ENCODE measurements around the gene SMARCAD1. TPM values are rescaled to one million over a fixed set of nuclear protein-coding genes. Genes with fewer than 3 reads are reported as not detected.

The SMARCAD1 gene
- total RNA-seq, 1 donor from 2014 or later, result 38.0 TPM

DNA sequence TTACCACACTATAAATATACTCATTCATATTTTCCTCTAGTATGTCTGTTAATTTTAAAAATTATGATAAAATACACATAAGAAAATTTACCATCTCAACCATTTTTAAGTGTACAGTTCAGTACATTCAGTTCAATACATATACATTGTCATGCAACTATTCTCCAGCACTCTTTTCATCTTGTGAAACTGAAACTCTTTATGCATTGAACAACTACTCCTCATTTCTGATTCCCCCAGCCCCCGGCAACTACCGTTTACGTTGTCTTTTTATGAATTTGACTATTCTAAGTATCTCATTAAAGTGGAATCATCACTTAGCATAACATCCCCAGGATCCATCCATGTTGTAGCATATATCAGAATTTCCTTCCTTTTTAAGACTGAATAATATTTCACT is 8.7 kb downstream of the SMARCAD1 start:
- no peaks in the 10 kb centered on the region for H3K36me3 ChIP-seq (ENCODE audit: control insufficient read depth, insufficient read depth, low read length)
- no peaks in the 10 kb centered on the region for H3K27me3 ChIP-seq (ENCODE audit: control insufficient read depth, insufficient read depth, low read length)
- TF ChIP-seq, protein P1, sequence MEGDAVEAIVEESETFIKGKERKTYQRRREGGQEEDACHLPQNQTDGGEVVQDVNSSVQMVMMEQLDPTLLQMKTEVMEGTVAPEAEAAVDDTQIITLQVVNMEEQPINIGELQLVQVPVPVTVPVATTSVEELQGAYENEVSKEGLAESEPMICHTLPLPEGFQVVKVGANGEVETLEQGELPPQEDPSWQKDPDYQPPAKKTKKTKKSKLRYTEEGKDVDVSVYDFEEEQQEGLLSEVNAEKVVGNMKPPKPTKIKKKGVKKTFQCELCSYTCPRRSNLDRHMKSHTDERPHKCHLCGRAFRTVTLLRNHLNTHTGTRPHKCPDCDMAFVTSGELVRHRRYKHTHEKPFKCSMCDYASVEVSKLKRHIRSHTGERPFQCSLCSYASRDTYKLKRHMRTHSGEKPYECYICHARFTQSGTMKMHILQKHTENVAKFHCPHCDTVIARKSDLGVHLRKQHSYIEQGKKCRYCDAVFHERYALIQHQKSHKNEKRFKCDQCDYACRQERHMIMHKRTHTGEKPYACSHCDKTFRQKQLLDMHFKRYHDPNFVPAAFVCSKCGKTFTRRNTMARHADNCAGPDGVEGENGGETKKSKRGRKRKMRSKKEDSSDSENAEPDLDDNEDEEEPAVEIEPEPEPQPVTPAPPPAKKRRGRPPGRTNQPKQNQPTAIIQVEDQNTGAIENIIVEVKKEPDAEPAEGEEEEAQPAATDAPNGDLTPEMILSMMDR (IDR thresholded peaks at IDR 0.05; ENCODE audit: insufficient read depth, low read length, poor library complexity, severe bottlenecking), result no peak
- DNase-seq (ENCODE audit: low read depth), result no peak
- no peak overlapping the region for H3K4me3 ChIP-seq (ENCODE audit: low read depth, low read length)

DNA sequence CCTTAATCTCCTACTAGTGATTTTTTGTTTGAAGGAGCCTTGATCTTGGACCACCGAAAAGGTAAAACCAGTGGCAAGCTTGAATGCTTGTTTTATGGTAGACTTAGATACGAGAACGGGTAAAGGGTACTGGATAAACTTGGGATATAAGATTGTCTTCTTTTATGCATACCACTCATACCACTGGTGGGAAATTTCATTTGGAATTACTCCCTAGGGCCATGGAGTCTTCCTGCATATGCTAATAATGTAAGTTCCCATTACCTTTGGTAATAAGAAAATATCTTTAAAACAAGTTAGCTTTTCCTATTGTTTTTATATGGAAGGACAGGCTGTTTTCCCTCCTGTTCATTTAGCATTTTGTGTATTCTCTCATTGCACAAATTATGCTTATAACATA is 11.7 kb downstream of the SMARCAD1 start:
- DNase-seq (ENCODE audit: low read depth), result no peak
- no peak overlapping the region for H3K4me3 ChIP-seq (ENCODE audit: low read depth, low read length)
- no peaks in the 10 kb centered on the region for H3K27me3 ChIP-seq (ENCODE audit: control insufficient read depth, insufficient read depth, low read length)
- TF ChIP-seq, protein P1 (IDR thresholded peaks at IDR 0.05; ENCODE audit: insufficient read depth, low read length, poor library complexity, severe bottlenecking), result no peak
- H3K36me3 ChIP-seq (ENCODE audit: control insufficient read depth, insufficient read depth, low read length), result no peaks in the 10 kb centered on the region

DNA sequence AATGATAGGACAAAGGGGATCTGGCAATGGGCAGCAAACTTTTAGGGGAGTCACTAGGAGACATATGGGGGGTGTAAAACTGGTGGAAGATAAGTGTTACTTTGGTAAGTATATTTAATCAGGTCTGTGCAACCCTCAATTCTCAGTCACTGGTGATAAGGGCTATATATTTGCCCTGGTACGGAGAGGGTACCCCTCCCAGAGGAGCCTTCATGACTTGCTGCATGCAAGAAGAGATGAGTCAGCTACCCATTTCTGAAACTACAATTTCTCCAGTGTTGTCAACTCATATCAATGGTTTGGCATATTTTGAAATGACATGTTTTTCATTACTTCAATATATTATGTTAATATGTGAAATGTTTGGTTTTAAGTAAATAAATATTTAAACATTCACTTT is 14.3 kb downstream of the SMARCAD1 start:
- H3K4me3 ChIP-seq (ENCODE audit: low read depth, low read length), result no peak overlapping the region
- TF ChIP-seq, protein P1 (IDR thresholded peaks at IDR 0.05; ENCODE audit: insufficient read depth, low read length, poor library complexity, severe bottlenecking), result no peak
- DNase-seq (ENCODE audit: low read depth), result no peak
- H3K27me3 ChIP-seq (ENCODE audit: control insufficient read depth, insufficient read depth, low read length), result no peaks in the 10 kb centered on the region
- H3K36me3 ChIP-seq (ENCODE audit: control insufficient read depth, insufficient read depth, low read length), result no peaks in the 10 kb centered on the region

DNA sequence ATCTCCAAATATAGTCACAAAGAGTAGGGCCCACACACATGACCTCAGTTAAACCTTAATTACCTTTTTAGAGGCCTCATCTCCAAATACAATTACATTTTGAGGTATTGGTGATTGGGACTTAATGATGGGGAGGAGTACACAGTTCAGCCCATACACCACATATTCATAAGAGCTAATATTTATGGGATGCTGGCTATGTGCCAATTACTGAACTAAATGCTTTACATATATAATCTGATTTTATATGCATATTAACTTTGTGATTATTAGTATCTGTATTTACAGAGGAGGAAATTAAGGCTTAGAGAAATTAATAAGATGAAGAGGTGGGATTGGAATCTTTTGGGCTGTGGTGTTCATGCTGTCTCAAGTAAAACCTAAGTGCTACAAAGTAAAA is 17.8 kb downstream of the SMARCAD1 start:
- H3K4me3 ChIP-seq (ENCODE audit: low read depth, low read length), result no peak overlapping the region
- DNase-seq (ENCODE audit: low read depth), result no peak
- no peaks in the 10 kb centered on the region for H3K36me3 ChIP-seq (ENCODE audit: control insufficient read depth, insufficient read depth, low read length)

DNA sequence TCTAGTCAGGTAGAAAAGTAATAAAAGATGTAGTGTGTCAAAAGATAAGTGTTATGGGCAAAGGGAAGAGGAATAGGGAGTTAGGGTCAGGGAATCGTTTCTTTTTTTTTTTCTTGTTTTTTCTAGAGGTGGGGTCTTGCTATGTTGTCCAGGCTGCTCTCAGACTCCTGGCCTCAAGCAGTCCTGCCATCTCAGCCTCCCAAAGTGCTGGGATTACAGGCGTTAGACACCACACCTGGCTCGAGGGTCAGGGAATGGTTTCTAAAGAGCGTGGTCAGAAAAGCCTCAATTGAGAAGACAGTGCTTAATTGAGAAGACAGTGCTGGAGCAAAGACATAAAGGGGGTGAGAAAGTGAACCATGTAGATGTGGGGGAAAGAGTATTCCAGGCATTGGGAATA is 19.1 kb downstream of the SMARCAD1 start:
- DNase-seq (ENCODE audit: low read depth), result no peak
- Histone ChIP-seq H3K4me3 (ENCODE audit: low read depth, low read length) (no peak overlapping the region), H3K27me3 (ENCODE audit: control insufficient read depth, insufficient read depth, low read length) (no peaks in the 10 kb centered on the region), H3K36me3 (ENCODE audit: control insufficient read depth, insufficient read depth, low read length) (no peaks in the 10 kb centered on the region)
- TF ChIP-seq, protein P1 (IDR thresholded peaks at IDR 0.05; ENCODE audit: insufficient read depth, low read length, poor library complexity, severe bottlenecking), result no peak

More for the DNA sequence above, 17.8 kb downstream of the SMARCAD1 start:
- TF ChIP-seq, protein P1 (IDR thresholded peaks at IDR 0.05; ENCODE audit: insufficient read depth, low read length, poor library complexity, severe bottlenecking), result no peak
- H3K27me3 ChIP-seq (ENCODE audit: control insufficient read depth, insufficient read depth, low read length), result no peaks in the 10 kb centered on the region

DNA sequence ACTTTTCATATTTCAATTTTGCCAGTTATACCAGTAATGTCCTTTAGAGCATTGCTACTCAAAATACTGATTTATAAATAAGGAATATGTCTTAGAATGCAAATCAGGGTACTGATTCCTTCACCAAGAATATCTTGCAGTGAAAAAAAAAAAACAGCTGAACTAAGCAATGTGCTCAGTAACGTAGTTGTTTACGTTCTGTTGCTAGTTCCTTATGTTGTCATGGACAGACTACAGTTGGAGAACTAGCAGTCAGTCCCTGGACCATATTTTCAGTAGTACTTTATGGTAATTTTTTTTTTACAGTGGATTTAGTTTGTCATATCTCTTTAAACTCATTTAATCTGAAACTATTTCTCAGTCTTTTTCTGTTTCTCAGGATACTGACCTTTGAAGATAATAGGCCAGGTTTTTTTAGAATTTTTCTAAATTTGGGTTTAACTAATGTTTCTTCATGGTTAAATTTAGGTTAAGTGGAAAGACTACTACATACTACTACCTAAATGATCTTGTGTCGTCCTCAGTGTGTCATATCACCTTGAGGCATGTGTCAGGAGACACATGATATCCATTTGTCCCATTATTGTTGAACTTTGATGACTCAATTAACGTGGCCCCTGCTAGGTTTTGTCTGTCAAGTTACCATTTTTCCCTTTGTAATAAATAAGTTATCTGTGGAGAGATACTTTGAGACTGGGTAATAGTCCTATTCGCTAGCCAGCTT is 21.0 kb downstream of the SMARCAD1 start:
- DNase-seq (ENCODE audit: low read depth), result no peak
- TF ChIP-seq, protein P1 (IDR thresholded peaks at IDR 0.05; ENCODE audit: insufficient read depth, low read length, poor library complexity, severe bottlenecking), result no peak
- Histone ChIP-seq H3K27me3 (ENCODE audit: control insufficient read depth, insufficient read depth, low read length) (no peaks in the 10 kb centered on the region), H3K4me3 (ENCODE audit: low read depth, low read length) (no peak overlapping the region), H3K36me3 (ENCODE audit: control insufficient read depth, insufficient read depth, low read length) (no peaks in the 10 kb centered on the region)

All from kidney epithelial cell (primary cell).